ENCODE data around the gene ACOX3.

The ACOX3 gene

GRCh38 chr4:8348071-8348470, 92.5 kb downstream of the ACOX3 start:
- H3K4me3 ChIP-seq (ENCODE audit: low read depth, low read length), result no peak overlapping the region

DNA sequence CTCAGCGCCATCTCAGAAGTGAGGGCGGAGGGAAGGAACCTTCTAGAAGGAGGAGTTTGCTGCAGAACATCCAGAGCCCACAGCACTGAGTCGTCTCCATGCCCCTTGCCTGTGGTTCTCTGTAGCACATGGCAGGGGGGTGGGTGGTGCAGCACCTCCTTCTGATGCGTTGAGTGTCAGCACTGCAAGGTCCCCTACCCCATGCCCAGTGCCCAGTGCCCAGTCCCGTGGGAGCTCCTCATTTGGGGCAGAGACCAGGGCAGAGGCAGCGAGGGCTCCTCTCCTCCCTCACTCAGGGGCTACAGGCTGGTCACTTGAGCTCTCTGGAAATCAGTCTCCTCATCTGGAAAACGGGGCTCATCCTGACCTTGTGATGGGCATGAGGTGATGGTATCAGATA, 92.9 kb downstream of the ACOX3 start:
- H3K4me3 ChIP-seq (ENCODE audit: low read depth, low read length), result no peak overlapping the region
- TF ChIP-seq, protein P1, sequence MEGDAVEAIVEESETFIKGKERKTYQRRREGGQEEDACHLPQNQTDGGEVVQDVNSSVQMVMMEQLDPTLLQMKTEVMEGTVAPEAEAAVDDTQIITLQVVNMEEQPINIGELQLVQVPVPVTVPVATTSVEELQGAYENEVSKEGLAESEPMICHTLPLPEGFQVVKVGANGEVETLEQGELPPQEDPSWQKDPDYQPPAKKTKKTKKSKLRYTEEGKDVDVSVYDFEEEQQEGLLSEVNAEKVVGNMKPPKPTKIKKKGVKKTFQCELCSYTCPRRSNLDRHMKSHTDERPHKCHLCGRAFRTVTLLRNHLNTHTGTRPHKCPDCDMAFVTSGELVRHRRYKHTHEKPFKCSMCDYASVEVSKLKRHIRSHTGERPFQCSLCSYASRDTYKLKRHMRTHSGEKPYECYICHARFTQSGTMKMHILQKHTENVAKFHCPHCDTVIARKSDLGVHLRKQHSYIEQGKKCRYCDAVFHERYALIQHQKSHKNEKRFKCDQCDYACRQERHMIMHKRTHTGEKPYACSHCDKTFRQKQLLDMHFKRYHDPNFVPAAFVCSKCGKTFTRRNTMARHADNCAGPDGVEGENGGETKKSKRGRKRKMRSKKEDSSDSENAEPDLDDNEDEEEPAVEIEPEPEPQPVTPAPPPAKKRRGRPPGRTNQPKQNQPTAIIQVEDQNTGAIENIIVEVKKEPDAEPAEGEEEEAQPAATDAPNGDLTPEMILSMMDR (IDR thresholded peaks at IDR 0.05; ENCODE audit: low read depth, low read length, missing control alignments), result no peak

More at GRCh38 chr4:8348071-8348470, 92.5 kb downstream of the ACOX3 start:
- no peak for DNase-seq (ENCODE audit: low read depth)
- TF ChIP-seq, protein P1 (IDR thresholded peaks at IDR 0.05; ENCODE audit: low read depth, low read length, missing control alignments), result no peak

GRCh38 chr4:8346838-8347605, 93.5 kb downstream of the ACOX3 start:
- TF ChIP-seq, protein P1 (IDR thresholded peaks at IDR 0.05; ENCODE audit: low read depth, low read length, missing control alignments), result no peak
- no peak for DNase-seq (ENCODE audit: low read depth)
- H3K4me3 ChIP-seq (ENCODE audit: low read depth, low read length), result no peak overlapping the region

More for the DNA sequence above, 92.9 kb downstream of the ACOX3 start:
- no peak for DNase-seq (ENCODE audit: low read depth)

GRCh38 chr4:8345946-8346814, 94.3 kb downstream of the ACOX3 start:
- no peak for DNase-seq (ENCODE audit: low read depth)
- TF ChIP-seq, protein P1 (IDR thresholded peaks at IDR 0.05; ENCODE audit: low read depth, low read length, missing control alignments), result no peak
- H3K4me3 ChIP-seq (ENCODE audit: low read depth, low read length), result no peak overlapping the region

DNA sequence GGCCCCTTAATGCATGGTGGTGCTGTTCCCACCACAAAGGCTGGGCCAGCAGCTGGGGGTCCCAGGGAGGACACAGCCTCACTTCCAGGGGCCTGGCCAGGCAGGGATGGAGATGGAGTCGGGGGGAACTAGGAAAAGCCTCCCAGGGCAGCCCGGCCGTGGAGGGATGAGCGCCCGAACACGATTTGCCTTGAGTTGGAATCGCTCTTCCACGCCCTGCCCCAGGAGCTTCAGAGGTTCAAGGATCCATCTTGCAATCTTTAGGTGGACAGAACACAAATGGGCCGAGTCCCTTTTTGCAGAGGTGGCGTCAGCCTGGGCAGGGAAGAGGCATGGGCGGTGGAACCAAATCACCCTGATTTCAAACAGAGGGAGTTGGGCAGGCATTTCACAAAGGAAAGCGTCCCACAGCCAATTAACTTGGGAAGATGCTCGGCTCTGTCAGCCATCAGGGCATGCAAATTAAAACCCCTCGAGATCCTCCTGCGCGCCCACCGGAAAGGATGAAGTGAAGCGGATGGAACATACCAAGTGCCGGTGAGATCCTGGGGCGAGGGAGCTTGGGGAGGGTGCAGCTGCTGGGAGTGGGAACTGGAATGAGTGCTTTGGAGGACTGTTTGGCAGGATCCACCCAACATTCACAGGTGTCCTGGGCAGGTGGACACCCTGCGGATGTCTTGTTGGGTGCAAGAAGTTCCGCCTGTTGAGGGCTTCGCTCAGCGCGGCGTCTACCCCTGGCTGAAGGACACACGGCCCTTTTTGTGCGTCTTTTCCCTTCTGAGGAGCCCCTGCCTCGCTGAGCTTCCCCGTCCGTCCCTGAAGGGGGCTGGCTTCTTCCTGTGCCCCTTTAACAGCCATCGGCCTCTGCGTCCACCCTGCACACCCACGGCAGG, 95.2 kb downstream of the ACOX3 start:
- H3K4me3 ChIP-seq (ENCODE audit: low read depth, low read length), result no peak overlapping the region
- no peak for DNase-seq (ENCODE audit: low read depth)
- TF ChIP-seq, protein P1 (IDR thresholded peaks at IDR 0.05; ENCODE audit: low read depth, low read length, missing control alignments), result no peak

DNA sequence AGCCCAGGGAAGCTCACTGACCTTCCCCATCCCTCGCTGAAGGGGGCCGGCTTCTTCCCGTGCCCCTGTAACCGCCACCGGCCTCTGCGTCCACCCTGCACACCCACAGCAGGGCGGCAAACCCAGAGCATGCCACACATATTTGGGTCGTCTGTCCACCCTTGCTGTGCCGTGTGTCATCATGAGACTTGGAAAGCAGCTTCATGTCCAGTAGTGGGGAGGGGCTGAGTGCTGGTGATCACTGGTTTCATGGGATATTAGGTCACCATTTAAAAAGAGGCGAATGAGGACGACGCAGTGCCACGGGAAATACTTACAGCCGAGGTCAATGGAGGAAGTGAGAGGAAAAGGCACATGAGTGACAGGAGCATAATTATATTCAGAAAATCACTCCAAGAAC, 96.1 kb downstream of the ACOX3 start:
- TF ChIP-seq, protein P1 (IDR thresholded peaks at IDR 0.05; ENCODE audit: low read depth, low read length, missing control alignments), result no peak
- DNase-seq (ENCODE audit: low read depth), result no peak

More for the DNA sequence above, 96.1 kb downstream of the ACOX3 start:
- no peak overlapping the region for H3K4me3 ChIP-seq (ENCODE audit: low read depth, low read length)
